ENCODE data around the gene TIMP2.
"Not testable (repeated sequence)": the region's sequence is repeated elsewhere in the genome, so short reads cannot be mapped to it uniquely, and the experiment has no call there.

Gene TIMP2

DNA sequence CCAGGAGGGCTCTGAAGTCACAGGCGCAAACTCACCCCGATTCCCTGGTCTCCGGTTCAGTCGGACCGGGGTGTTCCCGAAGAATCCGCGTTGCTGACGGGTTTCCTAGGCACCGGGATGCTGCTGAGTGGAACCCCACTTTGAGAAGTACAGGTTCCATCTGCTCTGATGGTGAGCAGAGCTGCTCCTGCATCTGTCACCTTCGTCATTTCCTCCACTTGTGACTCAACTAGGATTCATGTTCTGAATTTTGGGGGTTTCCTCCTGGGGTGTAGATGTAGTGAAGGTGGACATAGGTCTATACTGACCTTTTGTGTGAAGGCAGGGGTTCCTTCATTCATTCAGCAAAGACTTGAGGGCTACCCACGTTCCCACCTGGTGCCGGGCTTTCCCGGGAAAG, 29.5 kb upstream of the TIMP2 start:
- FAIRE-seq = no peak

GRCh38 chr17:78953356-78954350, 28.5 kb upstream of the TIMP2 start:
- FAIRE-seq = no peak

DNA sequence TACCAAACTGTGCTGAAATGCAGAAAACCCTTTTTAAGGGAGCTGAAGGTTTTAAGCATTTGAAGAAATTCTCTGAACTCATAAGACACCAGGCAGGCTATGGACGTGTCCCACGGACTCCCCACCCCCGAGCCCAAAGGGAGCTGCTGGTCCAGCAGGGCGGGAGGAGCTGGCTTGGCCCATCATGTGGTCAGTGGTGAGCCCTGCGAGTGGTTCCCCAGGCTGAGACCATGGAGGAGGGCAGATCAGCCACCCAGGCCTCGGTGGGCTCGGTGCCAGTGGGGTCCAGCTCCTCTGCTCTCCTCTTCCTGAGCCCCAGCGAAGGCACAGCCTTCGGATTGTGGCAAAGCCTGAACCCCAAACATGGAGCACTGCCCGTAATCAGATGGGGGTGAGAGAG, 27.5 kb upstream of the TIMP2 start:
- FAIRE-seq = no peak

DNA sequence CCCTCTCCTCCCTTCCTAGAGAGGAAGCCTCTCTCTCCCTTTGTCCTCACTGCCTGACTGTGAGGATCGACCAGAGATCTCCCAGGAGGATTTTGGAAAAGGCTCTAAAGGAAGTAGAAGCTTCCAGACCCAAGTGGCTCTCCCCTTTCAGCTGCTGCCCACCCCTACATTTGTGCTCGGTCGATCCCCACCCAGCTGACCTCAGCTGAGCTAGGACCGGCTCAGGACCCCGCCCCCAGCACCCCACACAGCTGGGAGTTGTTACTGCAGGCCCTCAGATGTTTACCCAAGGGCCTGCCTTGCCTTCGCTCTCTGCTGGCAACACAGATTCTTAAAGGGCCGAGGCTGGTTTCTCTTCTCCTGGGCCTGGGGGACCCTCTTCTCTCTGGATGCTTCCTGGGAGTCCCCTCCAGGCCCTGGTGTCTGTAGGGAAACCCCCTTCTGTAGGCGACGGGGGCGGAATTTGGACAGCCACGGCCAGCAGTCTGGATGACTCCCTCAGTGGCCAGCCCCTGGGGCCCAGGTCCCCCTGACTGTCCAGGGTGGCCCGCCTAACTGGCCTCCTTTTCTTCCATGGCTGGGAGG, 26.9 kb upstream of the TIMP2 start:
- no peak for FAIRE-seq

DNA sequence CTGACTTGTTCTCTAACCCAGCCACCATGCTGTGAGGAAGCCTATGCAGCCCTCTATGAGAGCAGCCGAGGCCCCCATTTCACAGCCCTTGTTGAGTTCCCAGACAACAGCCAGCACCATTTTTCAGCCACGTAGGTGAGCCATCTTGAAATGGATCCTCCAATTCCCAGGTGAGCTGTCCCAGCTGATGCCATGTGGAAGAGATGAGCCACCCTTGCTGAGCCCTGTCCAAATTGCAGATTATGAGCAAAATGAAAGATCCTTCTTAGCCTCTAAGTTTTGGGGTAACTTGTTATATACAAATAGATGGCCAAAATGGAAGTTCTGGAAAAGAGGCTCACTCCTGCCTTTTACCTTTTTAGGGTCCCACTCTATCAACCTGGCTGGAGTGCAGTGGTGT, 25.7 kb upstream of the TIMP2 start:
- FAIRE-seq = no peak

DNA sequence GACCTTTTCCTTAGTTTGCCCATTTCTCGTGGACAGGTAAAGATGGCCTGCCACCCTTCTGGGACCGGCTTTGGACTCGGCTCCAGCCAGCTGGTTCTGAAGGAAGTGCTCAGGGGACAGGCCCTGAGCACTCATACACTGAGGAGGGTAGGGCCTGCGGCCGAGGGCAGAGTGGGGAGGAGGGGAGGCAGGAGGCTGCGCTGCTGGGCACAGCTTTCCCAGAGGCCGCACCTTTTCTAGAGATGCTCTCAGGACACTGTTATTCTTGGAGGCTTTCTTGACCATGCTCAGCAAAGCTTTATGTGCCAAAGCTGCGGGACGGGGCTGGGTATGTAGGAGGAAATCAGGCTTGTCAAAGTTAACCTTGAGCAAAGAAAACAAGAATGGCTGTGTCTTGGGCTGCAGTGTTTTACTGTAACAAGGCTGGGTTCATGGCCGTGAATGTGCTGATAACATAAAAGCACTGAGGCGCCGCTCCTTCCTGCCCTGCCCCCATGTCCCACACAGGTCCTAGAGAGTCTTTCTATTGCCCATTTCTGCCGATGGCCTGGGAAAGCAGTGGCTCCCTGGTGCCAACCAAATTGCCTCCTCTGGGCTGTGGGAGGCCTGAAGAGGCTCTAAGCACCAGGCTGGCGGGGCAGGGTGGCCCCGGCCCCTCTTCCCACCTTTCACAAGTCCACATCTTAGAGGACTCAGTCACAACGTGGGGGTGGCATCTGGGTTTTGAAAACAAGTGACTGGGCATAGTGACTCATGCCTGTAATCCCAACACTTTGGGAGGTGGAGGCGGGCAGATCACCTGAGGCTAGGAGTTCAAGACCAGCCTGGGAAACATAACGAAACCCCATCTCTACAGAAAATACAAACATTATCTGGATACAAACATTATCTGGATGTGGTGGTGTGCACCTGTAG, 22.3 kb upstream of the TIMP2 start:
- no peak for FAIRE-seq

DNA sequence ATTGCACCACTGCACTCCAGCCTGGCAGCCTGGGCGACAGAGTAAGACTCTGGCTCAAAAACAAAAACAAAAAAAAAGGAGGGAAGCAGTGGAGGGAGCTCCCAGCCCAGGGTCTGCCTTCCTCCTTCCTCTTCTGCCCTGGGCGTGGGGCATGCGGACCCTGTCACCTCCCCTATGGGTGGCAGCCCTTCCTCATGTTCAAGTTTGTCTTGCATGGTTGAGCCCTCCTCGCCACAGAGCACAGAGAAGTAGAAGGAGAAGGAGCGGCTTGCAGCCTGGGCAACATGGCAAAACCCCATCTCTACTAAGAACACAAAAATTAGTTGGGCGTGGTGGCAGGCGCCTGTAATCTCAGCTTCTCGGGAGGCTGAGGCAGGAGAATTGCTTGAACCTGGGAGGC, 21.4 kb upstream of the TIMP2 start:
- no peak for FAIRE-seq

GRCh38 chr17:78946131-78946530, 20.9 kb upstream of the TIMP2 start:
- no peak for FAIRE-seq

DNA sequence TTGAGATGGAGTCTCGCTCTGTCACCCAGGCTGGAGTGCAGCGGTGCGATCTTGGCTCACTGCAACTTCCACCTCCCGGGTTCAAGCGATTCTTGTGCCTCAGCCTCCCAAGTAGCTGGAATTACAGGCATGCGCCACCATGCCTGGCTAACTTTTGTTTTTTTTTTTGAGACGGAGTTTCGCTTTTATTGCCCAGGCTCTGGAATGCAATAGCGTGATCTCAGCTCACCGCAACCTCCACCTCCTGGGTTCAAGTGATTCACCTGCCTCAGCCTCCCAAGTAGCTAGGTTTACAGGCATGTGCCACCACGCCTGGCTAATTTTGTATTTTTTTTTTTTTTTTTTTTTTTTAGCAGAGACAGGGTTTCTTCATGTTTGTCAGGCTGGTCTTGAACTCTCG, 20.3 kb upstream of the TIMP2 start:
- FAIRE-seq = not testable (repeated sequence)

DNA sequence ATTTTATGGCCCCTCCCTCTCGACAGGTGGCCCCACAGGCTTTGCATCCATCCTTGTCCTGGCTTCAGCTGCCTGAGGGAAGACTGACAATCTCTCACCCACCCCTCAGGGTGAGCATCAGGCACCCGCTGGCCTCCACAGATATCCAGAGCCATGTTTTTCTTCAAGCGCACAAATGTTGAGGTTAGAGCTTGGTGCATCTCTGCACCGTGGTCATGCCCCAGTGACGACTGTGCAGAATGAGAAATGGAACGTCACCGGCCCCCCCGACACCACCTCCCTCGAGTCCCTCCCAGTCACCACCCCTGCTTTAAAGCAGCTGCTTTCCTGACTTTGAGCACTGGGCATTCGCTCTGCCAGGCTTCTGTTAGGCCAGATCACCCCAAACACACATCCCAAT, 19.8 kb upstream of the TIMP2 start:
- no peak for FAIRE-seq

DNA sequence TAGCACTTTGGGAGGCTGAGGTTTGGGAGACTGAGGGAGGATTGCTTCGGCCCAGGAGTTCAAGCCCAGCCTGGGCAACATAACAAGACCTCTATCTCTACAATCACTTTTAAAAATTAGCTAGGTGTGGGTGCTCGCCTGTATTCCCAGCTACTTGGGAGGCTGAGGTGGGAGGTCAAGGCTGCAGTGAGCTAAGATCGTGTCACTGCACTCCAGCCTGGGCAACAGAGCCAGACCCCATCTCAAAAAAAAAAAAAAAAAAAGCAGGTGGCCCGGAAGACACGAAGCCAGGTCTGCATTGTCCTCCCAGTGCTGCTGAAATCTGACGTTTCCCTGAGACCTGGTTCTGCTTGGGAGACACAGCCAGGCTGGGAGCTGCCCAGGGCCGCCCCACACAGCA, 18.8 kb upstream of the TIMP2 start:
- FAIRE-seq = no peak

GRCh38 chr17:78940708-78941107, 15.5 kb upstream of the TIMP2 start:
- FAIRE-seq = no peak

DNA sequence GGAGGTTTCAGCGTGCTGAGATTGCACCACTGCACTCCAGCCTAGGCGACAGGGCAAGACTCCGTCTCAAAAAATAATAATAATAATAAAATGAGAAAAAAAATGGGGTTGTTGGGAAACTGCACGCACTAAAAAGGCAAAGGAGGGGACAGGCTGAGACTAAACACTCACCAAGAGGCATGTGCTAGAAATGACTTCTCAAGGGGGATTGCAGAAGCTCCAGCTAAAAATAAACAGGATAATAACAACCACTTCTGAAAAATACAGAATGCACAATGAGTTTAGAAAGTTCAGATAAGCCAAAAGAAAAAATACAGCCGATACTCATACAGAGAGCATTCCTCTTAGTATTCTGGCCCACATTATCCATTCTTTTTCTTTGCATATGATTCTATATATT, 15.1 kb upstream of the TIMP2 start:
- FAIRE-seq = no peak

- no peak for FAIRE-seq
Measured at GRCh38 chr17:78939615-78940014, 14.4 kb upstream of the TIMP2 start.

DNA sequence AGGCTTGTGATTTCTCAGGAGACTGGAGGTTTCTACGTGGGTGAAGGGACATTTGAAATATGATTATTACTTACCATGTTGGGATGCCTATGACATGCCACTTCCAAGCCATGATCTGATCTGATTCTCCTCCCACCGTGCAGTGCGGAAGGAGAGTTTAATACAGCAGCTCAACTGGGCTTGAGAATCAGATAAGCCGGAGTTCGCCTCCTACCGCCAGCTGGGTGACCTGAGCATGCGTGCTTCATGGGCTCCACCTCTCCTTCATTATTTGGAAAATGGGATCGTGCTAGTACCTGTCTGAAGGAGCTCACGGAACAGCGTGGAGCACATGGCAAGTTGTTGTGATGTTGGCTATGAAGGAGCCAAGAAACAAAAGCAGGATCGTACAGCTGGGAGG, 12.4 kb upstream of the TIMP2 start:
- FAIRE-seq = no peak

- FAIRE-seq = no peak
Measured at GRCh38 chr17:78935419-78936323, 10.5 kb upstream of the TIMP2 start.

- no peak for FAIRE-seq
Measured at GRCh38 chr17:78934681-78935418, 9.7 kb upstream of the TIMP2 start.

- FAIRE-seq = peak; percentile 91
Measured at GRCh38 chr17:78933959-78934568, 8.9 kb upstream of the TIMP2 start.

GRCh38 chr17:78933025-78933958, 8.1 kb upstream of the TIMP2 start:
- no peak for FAIRE-seq

Measured in endometrium (tissue), 2 donors.